Measurements from ENCODE around the gene ZNF692. TPM values are rescaled to one million over a fixed set of nuclear protein-coding genes. Genes with fewer than 3 reads are reported as not detected.

ZNF692 gene
- total RNA-seq, 1 experiment from 2014 or later: 40.1 TPM

DNA sequence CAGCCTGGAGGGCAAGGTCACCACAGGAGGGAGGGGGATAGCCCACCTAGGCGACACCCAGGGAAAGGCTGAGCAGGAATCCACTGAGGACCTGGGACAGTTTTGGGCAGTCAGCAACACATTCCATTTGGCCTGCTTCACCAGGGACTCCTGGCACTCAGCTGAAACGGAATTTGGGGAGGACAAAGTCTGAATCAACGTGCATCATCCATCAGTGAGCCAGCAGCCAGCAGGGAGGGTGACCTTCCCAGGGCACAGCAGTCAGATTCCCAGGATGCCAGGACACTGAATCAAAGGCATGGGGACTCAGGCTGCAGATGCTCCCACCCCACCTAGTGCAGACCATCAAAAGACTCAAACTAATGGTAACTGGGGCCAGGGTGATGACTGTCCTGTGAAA lies 37.8 kb downstream of the ZNF692 start:
- Histone ChIP-seq H3K56ac (ENCODE audit: insufficient read length, low read depth, low read length) (no peak overlapping the region), H2AK5ac (ENCODE audit: insufficient read length, low read length) (no peak overlapping the region), H3K14ac (ENCODE audit: insufficient read depth, low read length) (no peak overlapping the region), H4K5ac (ENCODE audit: insufficient read length, low read depth, low read length) (no peak overlapping the region), H2BK15ac (ENCODE audit: low read depth, low read length) (no peak overlapping the region), H2AFZ (ENCODE audit: low read length) (no peak overlapping the region), H3K18ac (ENCODE audit: insufficient read length, low read depth, low read length) (no peak overlapping the region), H2BK20ac (ENCODE audit: low read depth, low read length, poor library complexity, severe bottlenecking) (no peak overlapping the region), H3T11ph (ENCODE audit: low read length) (no peak overlapping the region), H3K27ac (ENCODE audit: insufficient read length, low read depth, low read length) (no peak overlapping the region), H3K4me2 (ENCODE audit: insufficient read depth, insufficient read length, low read length) (no peak overlapping the region), H2BK12ac (ENCODE audit: insufficient read length, low read depth, low read length) (no peak overlapping the region), H4K8ac (replicated peaks; ENCODE audit: insufficient read length, low read depth, low read length) (no peak overlapping the region), H3K79me2 (ENCODE audit: insufficient read depth, low read length) (peaks cover 5% of the 10 kb centered on the region; the same call in 1 of the 2 replicates), H3K79me1 (ENCODE audit: insufficient read depth, low read depth, low read length, poor library complexity, severe bottlenecking) (peaks cover 12% of the 10 kb centered on the region), H2BK5ac (ENCODE audit: insufficient read length, low read length) (no peak overlapping the region), H3K23ac (ENCODE audit: insufficient read length, low read depth, low read length) (no peak overlapping the region), H3K27me3 (ENCODE audit: insufficient read depth, low read length) (no peaks in the 10 kb centered on the region), H3K9me3 (ENCODE audit: control insufficient read depth, low read depth, low read length) (no peaks in the 10 kb centered on the region), H3K23me2 (ENCODE audit: insufficient read length, low read depth, low read length, poor library complexity, severe bottlenecking) (peaks cover 4% of the 10 kb centered on the region), H3K4ac (ENCODE audit: low read depth, low read length) (no peak overlapping the region), H3K4me1 (ENCODE audit: insufficient read depth, low read length) (peaks cover 2% of the 10 kb centered on the region; the same call in 1 of the 2 replicates), H3K9ac (ENCODE audit: extremely low read depth, insufficient read length, low read length) (no peak overlapping the region), H4K91ac (ENCODE audit: insufficient read length, low read depth, low read length) (no peak overlapping the region), H2BK120ac (ENCODE audit: low read depth, low read length, poor library complexity, severe bottlenecking) (no peak overlapping the region), H4K20me1 (ENCODE audit: control insufficient read depth, insufficient read depth, insufficient read length) (no peaks in the 10 kb centered on the region)
- H3K36me3 Mint-ChIP-seq (ENCODE audit: insufficient read depth in 1 of 3, low read depth in 3 of 3): peaks cover 13 to 55% (median 52%) of the 10 kb centered on the region in 3 experiments; a peak in 6 of 7 replicates
- H3K4me1 Mint-ChIP-seq: peaks cover 26 to 30% of the 10 kb centered on the region in 2 experiments
- no peaks in the 10 kb centered on the region; a peak in 2 of 5 replicates for H3K9me3 Mint-ChIP-seq
- TF ChIP-seq CTCF (conservative IDR thresholded peaks at IDR 0.05): no peak
- no peak for DNase-seq
- no CpG with 5 or more reads among the region's 3 CpGs for WGBS (ENCODE audit: extremely low coverage, insufficient read length, low lambda C conversion rate)
- H3K27me3 Mint-ChIP-seq (ENCODE audit: low read depth): no peaks in the 10 kb centered on the region
- H3K4me3 Mint-ChIP-seq: no peak overlapping the region
- no peak overlapping the region; a peak in 1 of 7 replicates for H3K27ac Mint-ChIP-seq

All from H9 (cell line).